ENCODE data around the gene ABHD12B.
"Not testable (repeated sequence)": the region's sequence is repeated elsewhere in the genome, so short reads cannot be mapped to it uniquely, and the experiment has no call there.

Gene ABHD12B

DNA sequence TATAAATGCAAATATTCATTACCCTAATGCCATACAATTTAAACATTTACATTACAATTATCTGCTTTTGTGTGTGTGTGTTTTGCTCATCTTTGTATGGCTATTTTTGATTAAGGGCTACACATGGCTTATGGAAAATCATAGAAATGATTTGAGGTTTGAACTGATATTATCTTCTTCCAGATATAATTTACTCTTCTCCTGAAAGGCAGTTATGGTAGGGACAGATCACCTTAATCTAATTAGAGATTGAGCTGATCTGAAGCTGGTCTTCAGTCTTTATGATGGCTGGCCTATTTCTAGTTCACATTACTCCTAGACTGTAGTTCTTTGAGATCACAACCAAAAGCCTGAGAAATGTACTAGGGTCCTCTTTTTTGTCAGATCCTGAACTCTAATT lies 15.6 kb downstream of the ABHD12B start:
- no peak overlapping the region for H3K4me3 ChIP-seq (ENCODE audit: low read depth, low read length)
- TF ChIP-seq, protein P1, sequence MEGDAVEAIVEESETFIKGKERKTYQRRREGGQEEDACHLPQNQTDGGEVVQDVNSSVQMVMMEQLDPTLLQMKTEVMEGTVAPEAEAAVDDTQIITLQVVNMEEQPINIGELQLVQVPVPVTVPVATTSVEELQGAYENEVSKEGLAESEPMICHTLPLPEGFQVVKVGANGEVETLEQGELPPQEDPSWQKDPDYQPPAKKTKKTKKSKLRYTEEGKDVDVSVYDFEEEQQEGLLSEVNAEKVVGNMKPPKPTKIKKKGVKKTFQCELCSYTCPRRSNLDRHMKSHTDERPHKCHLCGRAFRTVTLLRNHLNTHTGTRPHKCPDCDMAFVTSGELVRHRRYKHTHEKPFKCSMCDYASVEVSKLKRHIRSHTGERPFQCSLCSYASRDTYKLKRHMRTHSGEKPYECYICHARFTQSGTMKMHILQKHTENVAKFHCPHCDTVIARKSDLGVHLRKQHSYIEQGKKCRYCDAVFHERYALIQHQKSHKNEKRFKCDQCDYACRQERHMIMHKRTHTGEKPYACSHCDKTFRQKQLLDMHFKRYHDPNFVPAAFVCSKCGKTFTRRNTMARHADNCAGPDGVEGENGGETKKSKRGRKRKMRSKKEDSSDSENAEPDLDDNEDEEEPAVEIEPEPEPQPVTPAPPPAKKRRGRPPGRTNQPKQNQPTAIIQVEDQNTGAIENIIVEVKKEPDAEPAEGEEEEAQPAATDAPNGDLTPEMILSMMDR (IDR thresholded peaks at IDR 0.05; ENCODE audit: low read depth, low read length, missing control alignments), result no peak

DNA sequence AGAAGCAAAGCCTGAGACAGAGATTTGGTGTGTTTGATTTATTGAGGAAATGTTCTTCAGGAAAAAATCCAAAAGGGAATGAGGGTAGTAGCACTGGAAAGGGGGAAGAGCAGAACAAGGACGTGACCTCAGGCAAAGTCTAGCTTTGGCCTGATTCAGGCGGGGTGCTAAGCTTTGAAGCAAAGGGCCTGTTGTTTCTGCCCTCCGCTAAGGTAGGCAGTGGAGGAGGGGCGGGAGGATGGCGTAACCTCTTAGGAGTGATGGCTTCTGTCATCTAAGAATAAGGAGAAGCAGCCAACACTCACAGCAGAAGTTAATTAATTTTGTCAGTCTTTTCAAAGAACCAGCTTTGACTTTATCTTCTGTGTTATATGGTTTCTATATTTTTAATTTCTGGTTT lies 20.4 kb downstream of the ABHD12B start:
- no peak for DNase-seq (ENCODE audit: low read depth)
- TF ChIP-seq, protein P1 (IDR thresholded peaks at IDR 0.05; ENCODE audit: low read depth, low read length, missing control alignments), result no peak
- H3K4me3 ChIP-seq (ENCODE audit: low read depth, low read length), result no peak overlapping the region

More for the DNA sequence above, 15.6 kb downstream of the ABHD12B start:
- DNase-seq (ENCODE audit: low read depth), result no peak

DNA sequence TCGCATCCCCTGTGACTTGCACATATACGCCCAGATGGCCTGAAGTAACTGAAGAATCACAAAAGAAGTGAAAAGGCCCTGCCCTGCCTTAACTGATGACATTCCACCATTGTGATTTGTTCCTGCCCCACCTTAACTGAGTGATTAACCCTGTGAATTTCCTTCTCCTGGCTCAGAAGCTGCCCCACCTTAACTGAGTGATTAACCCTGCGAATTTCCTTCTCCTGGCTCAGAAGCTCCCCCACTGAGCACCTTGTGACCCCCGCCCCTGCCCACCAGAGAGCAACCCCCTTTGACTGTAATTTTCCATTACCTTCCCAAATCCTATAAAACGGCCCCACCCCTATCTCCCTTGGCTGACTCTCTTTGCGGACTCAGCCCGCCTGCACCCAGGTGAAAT lies 24.6 kb downstream of the ABHD12B start:
- not testable (repeated sequence) for DNase-seq (ENCODE audit: low read depth); H3K4me3 ChIP-seq (ENCODE audit: low read depth, low read length)

DNA sequence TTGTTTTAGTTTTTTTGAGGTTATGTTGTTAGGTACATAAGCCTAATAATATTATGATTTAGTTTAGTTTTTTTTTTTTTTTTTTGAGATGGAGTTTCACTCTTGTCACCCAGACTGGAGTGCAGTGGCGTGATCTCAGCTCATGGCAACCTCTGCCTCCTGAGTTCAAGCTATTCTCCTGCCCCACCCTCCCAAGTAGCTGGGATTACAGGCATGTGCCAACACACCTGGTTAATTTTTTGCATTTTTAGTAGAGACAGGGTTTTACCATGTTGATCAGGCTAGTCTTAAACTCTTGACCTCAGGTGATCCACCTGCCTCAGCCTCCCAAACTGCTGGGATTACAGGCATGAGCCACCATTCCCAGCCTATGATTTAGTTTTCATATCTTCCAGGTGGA lies 25.2 kb downstream of the ABHD12B start:
- not testable (repeated sequence) for DNase-seq (ENCODE audit: low read depth); H3K4me3 ChIP-seq (ENCODE audit: low read depth, low read length)

DNA sequence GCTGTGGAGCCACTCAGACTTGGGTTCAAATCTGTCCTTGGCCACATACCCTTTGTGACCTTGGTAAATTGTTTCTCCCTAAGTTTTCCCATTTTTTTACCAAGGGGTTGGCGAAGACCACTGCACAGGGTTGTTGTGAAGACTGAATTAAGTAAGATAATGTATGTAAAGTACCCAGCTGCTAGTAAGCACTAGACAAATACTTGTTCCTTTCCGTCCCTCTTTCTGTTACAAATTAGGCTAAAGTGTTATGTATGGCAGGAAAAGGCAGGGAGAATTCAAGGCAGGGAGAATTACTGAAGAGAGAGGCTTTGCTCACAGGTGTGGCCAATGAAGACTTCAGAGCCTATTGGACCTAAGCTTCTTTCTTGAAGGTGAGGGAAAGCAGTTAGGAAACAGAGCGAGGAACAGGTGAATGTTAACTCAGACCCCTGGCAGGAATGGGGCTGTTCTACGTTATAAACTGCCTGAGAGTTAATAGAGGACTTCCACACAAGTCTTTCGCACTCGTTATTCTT lies 25.9 kb downstream of the ABHD12B start:
- no peak for DNase-seq (ENCODE audit: low read depth)
- TF ChIP-seq, protein P1 (IDR thresholded peaks at IDR 0.05; ENCODE audit: low read depth, low read length, missing control alignments), result no peak
- H3K4me3 ChIP-seq (ENCODE audit: low read depth, low read length), result no peak overlapping the region

DNA sequence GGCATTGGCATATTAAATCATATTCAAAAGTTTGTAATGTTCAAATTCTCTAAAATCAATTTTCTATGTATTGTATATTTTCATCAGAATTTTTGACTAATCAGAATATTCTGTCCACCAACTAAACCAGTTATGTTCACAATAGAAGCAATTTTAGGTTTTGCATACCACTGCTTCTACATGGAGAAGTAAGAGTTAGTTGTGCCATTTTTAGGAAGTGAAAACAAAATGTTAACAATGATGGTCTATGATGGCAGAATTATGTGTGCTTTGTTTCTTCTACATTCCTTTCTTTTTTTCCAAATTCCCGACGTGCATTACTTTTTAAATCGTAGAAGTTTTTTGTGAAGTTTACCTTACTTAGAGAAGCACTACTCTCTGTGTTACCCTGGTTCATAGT lies 29.5 kb downstream of the ABHD12B start:
- TF ChIP-seq, protein P1 (IDR thresholded peaks at IDR 0.05; ENCODE audit: low read depth, low read length, missing control alignments), result no peak
- DNase-seq (ENCODE audit: low read depth), result no peak
- H3K4me3 ChIP-seq (ENCODE audit: low read depth, low read length), result no peak overlapping the region

DNA sequence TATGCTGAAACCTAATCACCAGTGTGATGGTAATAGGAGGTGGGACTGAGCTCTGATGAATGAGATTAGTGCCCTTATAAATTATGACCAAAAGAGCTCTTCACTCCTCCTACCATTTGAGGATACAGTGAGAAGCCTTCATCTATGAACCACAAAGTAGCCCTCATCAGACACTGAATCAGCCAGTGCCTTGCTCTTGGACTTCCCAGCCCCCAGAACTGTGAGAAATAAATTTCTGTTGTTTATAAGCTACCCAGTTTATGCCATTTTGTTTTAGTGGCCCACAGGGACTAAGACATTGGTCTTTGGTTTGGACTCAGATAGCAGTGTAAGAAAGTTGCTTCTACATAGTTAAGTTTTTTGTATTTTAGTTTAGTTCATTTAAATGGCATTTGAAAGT lies 32.9 kb downstream of the ABHD12B start:
- TF ChIP-seq, protein P1 (IDR thresholded peaks at IDR 0.05; ENCODE audit: low read depth, low read length, missing control alignments), result no peak
- no peak overlapping the region for H3K4me3 ChIP-seq (ENCODE audit: low read depth, low read length)
- no peak for DNase-seq (ENCODE audit: low read depth)

DNA sequence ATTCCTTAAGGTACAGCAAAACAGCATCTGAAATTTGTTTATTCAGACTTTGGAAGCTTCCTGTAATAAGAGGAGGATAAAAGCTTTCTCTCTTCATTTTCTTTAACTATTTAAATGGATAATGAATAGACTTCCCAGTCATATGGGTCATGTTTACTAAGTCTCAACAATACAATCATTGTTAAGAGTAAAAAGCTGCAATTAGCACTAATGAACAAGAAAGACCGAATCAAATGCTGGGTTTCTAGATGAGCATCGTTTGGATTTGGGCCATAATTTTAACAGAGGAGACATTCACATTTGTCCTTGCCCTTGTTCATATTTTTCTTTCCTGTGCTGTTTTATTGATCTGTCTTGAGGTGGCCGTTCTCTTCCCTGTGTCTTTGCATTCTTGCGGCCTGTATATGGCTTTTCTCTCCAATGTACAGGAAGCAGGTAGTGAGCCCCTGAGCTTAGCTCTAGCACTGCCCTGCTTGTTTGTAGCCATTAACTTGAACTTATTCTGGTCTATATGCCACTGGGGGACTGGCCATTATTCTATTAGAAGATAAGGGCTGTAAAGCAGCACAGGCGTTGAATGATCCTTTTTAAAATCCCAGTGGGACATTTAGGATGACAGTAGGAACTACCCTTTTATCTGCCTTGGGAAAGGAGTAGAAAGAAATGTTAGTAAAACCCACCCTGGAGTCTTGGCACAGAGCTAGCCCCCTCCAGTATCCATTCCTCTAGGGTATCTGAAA lies 34.6 kb downstream of the ABHD12B start:
- DNase-seq (ENCODE audit: low read depth), result no peak
- no peak overlapping the region for H3K4me3 ChIP-seq (ENCODE audit: low read depth, low read length)
- TF ChIP-seq, protein P1 (IDR thresholded peaks at IDR 0.05; ENCODE audit: low read depth, low read length, missing control alignments), result no peak
